Choroid plexus epithelial cell (primary cell): Measurements from ENCODE around the gene KLHL29.

Experiments
- DNase-seq: peaks from one replicate; pipeline ENCODE4 v3.0.0-alpha.2; 2010; ENCODE audit warnings: low read depth
- H3K4me3 ChIP-seq: 2 replicates; pipeline ENCODE4 v1.5.1; 2011; ENCODE audit warnings: low read depth, mild to moderate bottlenecking, control low read depth, low read length, moderate library complexity
- TF ChIP-seq, protein P1 (sequence below): conservative IDR thresholded peaks from 2 replicates; pipeline ENCODE4 v1.5.1; 2011; ENCODE audit warnings: low read depth, mild to moderate bottlenecking, control low read depth, inconsistent platforms, low read length, moderate library complexity

Gene KLHL29

GRCh38 chr2:23545811-23546210, 160.8 kb downstream of the KLHL29 start:
- TF ChIP-seq, protein P1, sequence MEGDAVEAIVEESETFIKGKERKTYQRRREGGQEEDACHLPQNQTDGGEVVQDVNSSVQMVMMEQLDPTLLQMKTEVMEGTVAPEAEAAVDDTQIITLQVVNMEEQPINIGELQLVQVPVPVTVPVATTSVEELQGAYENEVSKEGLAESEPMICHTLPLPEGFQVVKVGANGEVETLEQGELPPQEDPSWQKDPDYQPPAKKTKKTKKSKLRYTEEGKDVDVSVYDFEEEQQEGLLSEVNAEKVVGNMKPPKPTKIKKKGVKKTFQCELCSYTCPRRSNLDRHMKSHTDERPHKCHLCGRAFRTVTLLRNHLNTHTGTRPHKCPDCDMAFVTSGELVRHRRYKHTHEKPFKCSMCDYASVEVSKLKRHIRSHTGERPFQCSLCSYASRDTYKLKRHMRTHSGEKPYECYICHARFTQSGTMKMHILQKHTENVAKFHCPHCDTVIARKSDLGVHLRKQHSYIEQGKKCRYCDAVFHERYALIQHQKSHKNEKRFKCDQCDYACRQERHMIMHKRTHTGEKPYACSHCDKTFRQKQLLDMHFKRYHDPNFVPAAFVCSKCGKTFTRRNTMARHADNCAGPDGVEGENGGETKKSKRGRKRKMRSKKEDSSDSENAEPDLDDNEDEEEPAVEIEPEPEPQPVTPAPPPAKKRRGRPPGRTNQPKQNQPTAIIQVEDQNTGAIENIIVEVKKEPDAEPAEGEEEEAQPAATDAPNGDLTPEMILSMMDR = no peak
- no peak for DNase-seq

GRCh38 chr2:23546913-23547312, 161.9 kb downstream of the KLHL29 start:
- TF ChIP-seq, protein P1 = no peak
- no peak for DNase-seq
- no peak overlapping the region for H3K4me3 ChIP-seq

More at GRCh38 chr2:23545811-23546210, 160.8 kb downstream of the KLHL29 start:
- no peak overlapping the region for H3K4me3 ChIP-seq

DNA sequence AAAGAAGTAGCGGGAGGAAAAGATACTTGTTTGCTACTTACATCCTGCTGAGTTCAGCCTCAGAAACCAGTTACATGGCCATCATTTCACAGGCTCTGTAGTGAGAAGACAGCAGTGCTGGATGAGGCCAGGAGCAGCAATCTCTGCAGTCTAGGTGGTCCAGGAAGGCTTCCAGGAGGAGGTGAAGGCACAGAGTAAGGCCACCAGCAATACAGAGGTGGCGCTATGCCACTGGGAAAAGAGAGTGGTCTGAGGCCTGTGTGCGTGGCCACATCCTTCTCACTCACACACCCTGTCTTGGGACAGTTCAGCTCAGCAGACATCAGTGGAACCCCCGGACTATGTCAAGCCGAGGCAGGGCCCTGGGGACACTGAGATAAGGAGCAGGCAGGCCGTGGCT, 162.7 kb downstream of the KLHL29 start:
- DNase-seq = no peak
- TF ChIP-seq, protein P1 = no peak
- no peak overlapping the region for H3K4me3 ChIP-seq

DNA sequence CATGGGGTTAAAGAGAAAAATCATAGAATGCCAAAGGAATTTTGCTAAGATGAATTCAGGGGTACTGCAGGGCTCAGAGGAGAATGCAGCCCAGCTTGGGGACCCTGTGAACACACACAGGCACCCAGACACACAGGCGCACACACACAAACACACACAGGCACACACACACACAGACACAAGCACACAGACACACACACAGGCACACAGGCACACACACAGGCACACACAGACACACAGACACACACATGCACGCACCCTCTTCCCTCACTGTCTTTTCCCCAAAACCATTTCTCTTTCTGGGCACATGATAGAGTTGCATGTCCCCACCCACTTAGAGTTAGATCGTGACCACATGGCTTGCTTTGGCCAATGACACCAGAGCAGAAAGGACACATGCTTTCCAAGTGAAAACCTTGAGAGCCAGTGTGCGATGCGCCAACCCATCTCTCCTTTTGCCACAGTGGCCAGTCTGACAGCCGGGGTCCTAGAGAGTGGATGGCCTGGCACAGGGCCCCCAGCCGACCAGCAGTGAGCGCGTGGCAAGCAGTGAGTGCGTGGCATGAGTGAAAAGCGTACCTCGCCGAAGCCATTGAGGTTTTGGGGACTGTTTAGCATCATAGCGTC, 163.3 kb downstream of the KLHL29 start:
- no peak overlapping the region for H3K4me3 ChIP-seq
- DNase-seq = peak; percentile 27
- TF ChIP-seq, protein P1 = no peak

GRCh38 chr2:23549051-23549450, 164.1 kb downstream of the KLHL29 start:
- H3K4me3 ChIP-seq = no peak overlapping the region
- TF ChIP-seq, protein P1 = no peak
- peak; percentile 72 for DNase-seq

GRCh38 chr2:23549821-23550530, 165.0 kb downstream of the KLHL29 start:
- no peak overlapping the region for H3K4me3 ChIP-seq
- DNase-seq = peak; percentile 28
- TF ChIP-seq, protein P1 = no peak

- H3K4me3 ChIP-seq = no peak overlapping the region
- DNase-seq = no peak
- TF ChIP-seq, protein P1 = no peak
Measured at GRCh38 chr2:23550553-23550952, 165.6 kb downstream of the KLHL29 start.
